ENCODE data around the gene MBD2. TPM values are rescaled to one million over a fixed set of nuclear protein-coding genes. Genes with fewer than 3 reads are reported as not detected.
"Not testable (repeated sequence)": the region's sequence is repeated elsewhere in the genome, so short reads cannot be mapped to it uniquely, and the experiment has no call there.

The MBD2 gene
- total RNA-seq, 1 donor = 35.8 TPM

- H3K4me3 ChIP-seq (ENCODE audit: low read depth, low read length) = no peak overlapping the region
- DNase-seq (ENCODE audit: low read depth) = peak; percentile 69
- TF ChIP-seq, protein P1, sequence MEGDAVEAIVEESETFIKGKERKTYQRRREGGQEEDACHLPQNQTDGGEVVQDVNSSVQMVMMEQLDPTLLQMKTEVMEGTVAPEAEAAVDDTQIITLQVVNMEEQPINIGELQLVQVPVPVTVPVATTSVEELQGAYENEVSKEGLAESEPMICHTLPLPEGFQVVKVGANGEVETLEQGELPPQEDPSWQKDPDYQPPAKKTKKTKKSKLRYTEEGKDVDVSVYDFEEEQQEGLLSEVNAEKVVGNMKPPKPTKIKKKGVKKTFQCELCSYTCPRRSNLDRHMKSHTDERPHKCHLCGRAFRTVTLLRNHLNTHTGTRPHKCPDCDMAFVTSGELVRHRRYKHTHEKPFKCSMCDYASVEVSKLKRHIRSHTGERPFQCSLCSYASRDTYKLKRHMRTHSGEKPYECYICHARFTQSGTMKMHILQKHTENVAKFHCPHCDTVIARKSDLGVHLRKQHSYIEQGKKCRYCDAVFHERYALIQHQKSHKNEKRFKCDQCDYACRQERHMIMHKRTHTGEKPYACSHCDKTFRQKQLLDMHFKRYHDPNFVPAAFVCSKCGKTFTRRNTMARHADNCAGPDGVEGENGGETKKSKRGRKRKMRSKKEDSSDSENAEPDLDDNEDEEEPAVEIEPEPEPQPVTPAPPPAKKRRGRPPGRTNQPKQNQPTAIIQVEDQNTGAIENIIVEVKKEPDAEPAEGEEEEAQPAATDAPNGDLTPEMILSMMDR (IDR thresholded peaks at IDR 0.05; ENCODE audit: insufficient read depth, low read depth, low read length) = no peak
Measured at GRCh38 chr18:54215069-54215468, 9.4 kb downstream of the MBD2 start.

DNA sequence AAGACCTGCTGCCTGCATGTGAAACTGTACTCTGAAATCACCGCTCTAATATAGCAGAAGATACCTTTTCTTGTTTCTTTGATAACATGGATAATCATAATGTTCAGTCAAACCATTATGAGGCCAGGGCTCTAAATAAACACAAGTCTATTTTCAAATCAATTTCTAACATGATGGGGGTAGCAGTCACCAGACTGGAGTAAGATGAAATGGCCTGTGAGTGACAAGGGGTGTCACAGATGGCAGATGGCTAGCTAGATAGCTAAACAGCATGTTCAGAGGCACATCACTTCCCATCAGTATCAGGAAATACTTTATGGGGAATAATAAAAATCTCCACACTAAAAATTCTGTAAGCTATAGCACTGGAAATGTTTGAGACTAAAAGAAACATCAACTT lies 14.0 kb downstream of the MBD2 start:
- H3K4me3 ChIP-seq (ENCODE audit: low read depth, low read length) = no peak overlapping the region
- TF ChIP-seq, protein P1 (IDR thresholded peaks at IDR 0.05; ENCODE audit: insufficient read depth, low read depth, low read length) = no peak
- DNase-seq (ENCODE audit: low read depth) = no peak

GRCh38 chr18:54209471-54210180 lies 14.8 kb downstream of the MBD2 start:
- DNase-seq (ENCODE audit: low read depth) = peak; percentile 14
- H3K4me3 ChIP-seq (ENCODE audit: low read depth, low read length) = no peak overlapping the region
- TF ChIP-seq, protein P1 (IDR thresholded peaks at IDR 0.05; ENCODE audit: insufficient read depth, low read depth, low read length) = no peak

- DNase-seq (ENCODE audit: low read depth) = no peak
- TF ChIP-seq, protein P1 (IDR thresholded peaks at IDR 0.05; ENCODE audit: insufficient read depth, low read depth, low read length) = no peak
- no peak overlapping the region for H3K4me3 ChIP-seq (ENCODE audit: low read depth, low read length)
Measured at GRCh38 chr18:54206447-54206846, 18.0 kb downstream of the MBD2 start.

DNA sequence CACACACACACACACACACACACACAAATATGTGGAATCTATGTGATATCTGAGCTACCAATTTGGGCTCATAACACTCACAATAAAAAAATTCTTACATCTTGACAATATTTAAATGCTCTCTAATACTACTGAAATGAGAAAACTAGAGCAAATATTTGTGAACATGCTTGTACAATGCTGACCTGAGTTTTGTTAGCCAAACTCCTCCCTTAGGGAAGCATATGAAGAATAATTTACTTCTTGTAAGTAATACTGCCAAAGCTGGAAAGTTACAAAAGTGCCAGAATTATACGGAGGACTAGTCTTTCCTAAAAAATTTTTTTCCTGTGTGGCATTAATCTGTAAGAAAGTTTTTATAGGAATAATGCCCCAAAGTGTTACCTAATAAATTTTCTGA lies 18.5 kb downstream of the MBD2 start:
- TF ChIP-seq, protein P1 (IDR thresholded peaks at IDR 0.05; ENCODE audit: insufficient read depth, low read depth, low read length) = no peak
- peak; percentile 9 for DNase-seq (ENCODE audit: low read depth)
- no peak overlapping the region for H3K4me3 ChIP-seq (ENCODE audit: low read depth, low read length)

DNA sequence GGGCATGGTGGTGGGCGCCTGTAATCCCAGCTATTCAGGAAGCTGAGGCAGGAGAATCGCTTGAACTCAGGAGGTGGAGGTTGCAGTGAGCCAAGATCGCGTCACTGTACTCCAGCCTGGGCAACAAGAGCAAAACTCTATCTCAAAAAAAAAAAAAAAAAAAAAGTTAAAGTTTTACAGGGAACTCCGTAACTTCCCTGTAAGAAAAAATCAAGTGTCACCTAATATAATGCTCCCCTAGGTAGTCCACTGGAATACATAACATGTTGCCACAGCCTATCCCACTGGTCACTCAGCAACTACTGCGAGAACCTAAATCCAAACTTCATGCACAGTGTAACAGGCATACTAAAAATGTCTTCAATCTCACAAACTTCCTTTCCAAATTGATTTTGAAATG lies 19.0 kb downstream of the MBD2 start:
- not testable (repeated sequence) for H3K4me3 ChIP-seq (ENCODE audit: low read depth, low read length); DNase-seq (ENCODE audit: low read depth)

DNA sequence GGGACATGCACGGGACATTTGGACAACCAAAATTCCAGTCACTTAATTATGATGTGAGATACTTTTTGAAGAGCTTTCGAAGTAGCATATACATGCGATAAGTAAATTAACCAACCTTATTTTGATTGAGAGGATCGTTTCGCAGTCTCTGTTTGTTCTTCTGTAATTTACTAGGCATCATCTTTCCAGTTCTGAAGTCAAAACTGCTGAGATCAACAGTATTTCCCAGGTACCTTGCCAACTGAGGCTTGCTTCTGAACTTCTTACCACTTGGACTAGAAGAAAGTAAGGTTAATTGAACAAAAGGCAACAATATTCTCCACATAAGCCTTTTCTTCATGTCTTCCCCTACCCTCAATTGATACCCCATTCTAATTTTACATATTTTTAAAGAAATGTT lies 19.6 kb downstream of the MBD2 start:
- no peak overlapping the region for H3K4me3 ChIP-seq (ENCODE audit: low read depth, low read length)
- DNase-seq (ENCODE audit: low read depth) = no peak
- TF ChIP-seq, protein P1 (IDR thresholded peaks at IDR 0.05; ENCODE audit: insufficient read depth, low read depth, low read length) = no peak
